CD8-positive, alpha-beta memory T cell (primary cell): ENCODE data around the gene COL4A1. TPM values are rescaled to one million over a fixed set of nuclear protein-coding genes. Genes with fewer than 3 reads are reported as not detected.
"Not testable (repeated sequence)": the region's sequence is repeated elsewhere in the genome, so short reads cannot be mapped to it uniquely, and the experiment has no call there.

ENCODE experiments used
- CTCF ChIA-PET: fragments of 350-600 bp; sonication (Branson Sonifier 250); formaldehyde crosslinking; loops from one replicate; lab custom pipeline; 2021; ENCODE audit warnings: antibody characterized with exemption; lab: Charles Lee
- POLR2A ChIA-PET: fragments of 350-600 bp; sonication (Branson Sonifier 250); formaldehyde crosslinking; loops from one replicate; lab custom pipeline; 2021; ENCODE audit warnings: antibody characterized with exemption; lab: Charles Lee
- DNase-seq, 5 donors: peaks; one replicate each; pipeline versions ENCODE4 v3.0.0 to v3.0.0-alpha.2; 2020 to 2022; ENCODE audit warnings: mixed read lengths in 1 of 5
- H3K27ac ChIP-seq: one replicate; pipeline ENCODE4 v1.7.0; 2013; ENCODE audit warnings: low read depth, mild to moderate bottlenecking, low read length, moderate library complexity
- H3K27me3 ChIP-seq: 2 replicates; pipeline ENCODE4 v1.7.0; 2013; ENCODE audit warnings: low read length, mild to moderate bottlenecking; ENCODE audit not compliant: insufficient read depth, poor library complexity, severe bottlenecking
- H3K36me3 ChIP-seq: 2 replicates; pipeline ENCODE4 v1.7.0; 2013; ENCODE audit warnings: mild to moderate bottlenecking, low read length, moderate library complexity; ENCODE audit not compliant: insufficient read depth
- H3K4me1 ChIP-seq: 2 replicates; pipeline ENCODE4 v1.7.0; 2013; ENCODE audit warnings: mild to moderate bottlenecking, low read length, moderate library complexity; ENCODE audit not compliant: insufficient read depth
- H3K4me3 ChIP-seq: 2 replicates; pipeline ENCODE4 v1.7.0; 2013; ENCODE audit warnings: mild to moderate bottlenecking, low read length
- H3K9me3 ChIP-seq: 2 replicates; pipeline ENCODE4 v1.7.0; 2013; ENCODE audit warnings: mild to moderate bottlenecking, low read length
- H3K27ac Mint-ChIP-seq, 8 donors: one replicate each; pipeline ENCODE4 v1.8.0; 2020 to 2021; ENCODE audit warnings: mixed read lengths in 8 of 8, mild to moderate bottlenecking in 6 of 8, inconsistent platforms in 3 of 8, moderate library complexity in 3 of 8
- H3K27me3 Mint-ChIP-seq, 2 donors: one replicate each; pipeline ENCODE4 v1.8.0; 2020 to 2021; ENCODE audit warnings: mixed read lengths in 2 of 2, mild to moderate bottlenecking in 1 of 2, moderate library complexity in 1 of 2
- H3K36me3 Mint-ChIP-seq, 3 donors: one replicate each; pipeline ENCODE4 v1.8.0; 2020 to 2021; ENCODE audit warnings: mixed read lengths in 3 of 3, inconsistent platforms in 1 of 3, mild to moderate bottlenecking in 1 of 3
- H3K4me1 Mint-ChIP-seq, 3 donors: one replicate each; pipeline ENCODE4 v1.8.0; 2020 to 2021; ENCODE audit warnings: mixed read lengths in 3 of 3, inconsistent platforms in 1 of 3, mild to moderate bottlenecking in 1 of 3
- H3K4me3 Mint-ChIP-seq, 7 donors: one replicate each; pipeline ENCODE4 v1.8.0; 2020 to 2021; ENCODE audit warnings: mixed read lengths in 7 of 7, mild to moderate bottlenecking in 6 of 7, moderate library complexity in 4 of 7, inconsistent platforms in 2 of 7
- H3K9me3 Mint-ChIP-seq, 5 donors: one replicate each; pipeline ENCODE4 v1.8.0; 2020 to 2022; ENCODE audit warnings: mixed read lengths in 5 of 5, mild to moderate bottlenecking in 3 of 5, moderate library complexity in 2 of 5, inconsistent platforms in 1 of 5
- polyA plus RNA-seq: library from polyadenylated mRNA; unstranded; fragments of 300-500 nt; fragmentation: Illumina TruSeq; gene quantifications from one replicate; pipeline ENCODE4 v1.2.3, GENCODE V29; 2021
- total RNA-seq, 2 experiments: library from RNA; stranded (reverse); gene quantifications; one replicate each; pipeline ENCODE4 v1.2.3, GENCODE V29; 2021

Gene COL4A1
- total and polyA plus RNA-seq, 3 experiments from 2014 or later = not detected

- Histone ChIP-seq H3K27ac (no peak overlapping the region), H3K4me1 (no peaks in the 10 kb centered on the region), H3K9me3 (no peaks in the 10 kb centered on the region), H3K27me3 (no peaks in the 10 kb centered on the region), H3K4me3 (no peak overlapping the region), H3K36me3 (no peaks in the 10 kb centered on the region)
- POLR2A ChIA-PET = no interaction called here
- Mint-ChIP-seq H3K27ac (no peak overlapping the region), H3K4me3 (no peak overlapping the region), H3K36me3 (no peaks in the 10 kb centered on the region), H3K9me3 (no peaks in the 10 kb centered on the region), H3K27me3 (peaks cover 23 to 30% of the 10 kb centered on the region in 2 donors), H3K4me1 (peaks cover 0 to 4% (median 0%) of the 10 kb centered on the region in 3 donors)
- CTCF ChIA-PET = no interaction called here
- no peak for DNase-seq
Observed at GRCh38 chr13:110324026-110324749, 17.2 kb upstream of the COL4A1 start.

GRCh38 chr13:110323172-110323891, 16.4 kb upstream of the COL4A1 start:
- H3K9me3 ChIP-seq = no peaks in the 10 kb centered on the region
- ChIA-PET POLR2A (no interaction called here), CTCF (no interaction called here)
- H3K4me3 ChIP-seq = no peak overlapping the region
- no peak for DNase-seq
- H3K4me3 Mint-ChIP-seq = no peak overlapping the region
- no peak overlapping the region for H3K27ac Mint-ChIP-seq
- H3K27me3 ChIP-seq = no peaks in the 10 kb centered on the region
- no peaks in the 10 kb centered on the region for H3K9me3 Mint-ChIP-seq
- no peaks in the 10 kb centered on the region for H3K4me1 ChIP-seq
- H3K36me3 ChIP-seq = no peaks in the 10 kb centered on the region
- H3K27ac ChIP-seq = no peak overlapping the region
- peaks cover 0 to 4% (median 0%) of the 10 kb centered on the region in 3 donors for H3K4me1 Mint-ChIP-seq
- H3K27me3 Mint-ChIP-seq = peaks cover 25 to 35% of the 10 kb centered on the region in 2 donors
- H3K36me3 Mint-ChIP-seq = no peaks in the 10 kb centered on the region

- H3K27me3 Mint-ChIP-seq = peaks cover 29 to 39% of the 10 kb centered on the region in 2 donors
- ChIA-PET CTCF (no interaction called here), POLR2A (no interaction called here)
- no peaks in the 10 kb centered on the region for H3K9me3 Mint-ChIP-seq
- no peak overlapping the region for H3K4me3 Mint-ChIP-seq
- no peak overlapping the region for H3K4me3 ChIP-seq
- no peak for DNase-seq
- no peaks in the 10 kb centered on the region for H3K9me3 ChIP-seq
- no peaks in the 10 kb centered on the region for H3K4me1 ChIP-seq
- H3K27me3 ChIP-seq = no peaks in the 10 kb centered on the region
- no peaks in the 10 kb centered on the region for H3K36me3 ChIP-seq
- no peak overlapping the region for H3K27ac Mint-ChIP-seq
- no peaks in the 10 kb centered on the region for H3K36me3 Mint-ChIP-seq
- H3K27ac ChIP-seq = no peak overlapping the region
- peaks cover 0 to 4% (median 0%) of the 10 kb centered on the region in 3 donors for H3K4me1 Mint-ChIP-seq
Observed at GRCh38 chr13:110322828-110323171, 15.8 kb upstream of the COL4A1 start.

DNA sequence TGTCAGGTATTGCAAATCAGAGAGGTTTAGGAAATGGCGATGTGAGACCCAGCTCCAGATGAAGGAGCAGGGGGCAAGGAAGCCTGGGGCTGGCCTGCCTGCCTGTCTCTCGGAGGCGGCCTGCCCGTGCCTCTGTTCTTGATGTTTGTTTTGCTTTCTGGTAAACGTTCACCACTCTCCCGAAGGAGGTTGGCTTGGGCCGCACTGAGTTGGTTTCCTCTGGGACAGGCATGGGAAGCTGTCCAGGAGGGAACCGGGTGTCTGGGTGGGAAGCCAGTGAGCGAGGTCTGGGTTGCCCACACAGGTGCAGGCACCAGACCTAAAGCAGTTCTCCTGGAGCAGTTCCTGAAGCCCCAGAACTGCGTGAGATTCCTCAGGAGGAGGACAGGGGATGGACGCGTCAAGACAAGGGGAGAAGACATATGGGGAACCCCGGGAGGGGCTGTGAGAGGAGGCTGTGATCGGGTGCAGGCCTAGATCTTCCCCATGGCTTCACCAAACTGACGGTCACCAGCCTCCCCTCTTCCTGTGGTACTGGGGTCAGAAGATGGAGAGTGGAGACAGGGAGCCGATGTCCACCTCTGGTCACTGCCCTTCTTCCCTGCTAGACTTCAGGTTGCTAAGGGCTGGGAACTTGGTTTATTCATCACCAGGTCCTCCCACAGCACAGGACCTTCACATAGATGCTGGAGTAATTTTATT, 15.3 kb upstream of the COL4A1 start:
- CTCF ChIA-PET = no interaction called here
- H3K27me3 Mint-ChIP-seq = peaks cover 26 to 36% of the 10 kb centered on the region in 2 donors

DNA sequence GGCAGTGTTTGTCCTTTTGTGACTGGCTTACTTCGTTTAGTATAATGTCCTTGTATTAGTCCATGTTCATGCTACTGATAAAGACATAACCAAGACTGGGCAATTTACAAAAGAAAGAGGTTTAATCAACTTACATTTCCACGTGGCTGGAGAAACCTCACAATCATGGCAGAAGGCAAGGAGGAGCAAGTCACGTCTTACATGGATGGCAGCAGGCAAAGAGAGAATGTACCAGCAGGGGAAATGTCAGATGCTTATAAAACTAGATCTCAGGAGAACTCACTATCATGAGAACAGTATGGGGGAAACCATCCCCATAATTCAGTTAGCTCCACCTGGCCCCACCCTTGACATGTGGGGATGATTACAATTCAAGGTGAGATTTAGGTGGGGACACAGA, 14.6 kb upstream of the COL4A1 start:
- H3K4me3 ChIP-seq, POLR2A ChIA-PET, H3K27me3 ChIP-seq, H3K27ac ChIP-seq, H3K4me1 Mint-ChIP-seq, DNase-seq, H3K9me3 ChIP-seq, H3K4me1 ChIP-seq, H3K36me3 ChIP-seq, H3K4me3 Mint-ChIP-seq, H3K27ac Mint-ChIP-seq, CTCF ChIA-PET, H3K9me3 Mint-ChIP-seq, H3K36me3 Mint-ChIP-seq: not testable (repeated sequence)
- peaks cover 27 to 32% of the 10 kb centered on the region in 2 donors for H3K27me3 Mint-ChIP-seq

More for the DNA sequence above, 15.3 kb upstream of the COL4A1 start:
- no peak overlapping the region for H3K4me3 Mint-ChIP-seq
- POLR2A ChIA-PET = no interaction called here
- H3K4me1 Mint-ChIP-seq = peaks cover 0 to 4% (median 0%) of the 10 kb centered on the region in 3 donors
- no peaks in the 10 kb centered on the region for H3K36me3 ChIP-seq
- H3K4me1 ChIP-seq = no peaks in the 10 kb centered on the region
- no peaks in the 10 kb centered on the region for H3K9me3 Mint-ChIP-seq
- no peaks in the 10 kb centered on the region for H3K36me3 Mint-ChIP-seq
- DNase-seq = no peak
- no peak overlapping the region for H3K27ac Mint-ChIP-seq
- no peaks in the 10 kb centered on the region for H3K27me3 ChIP-seq
- H3K9me3 ChIP-seq = no peaks in the 10 kb centered on the region
- no peak overlapping the region for H3K27ac ChIP-seq
- no peak overlapping the region for H3K4me3 ChIP-seq

- no peaks in the 10 kb centered on the region for H3K36me3 Mint-ChIP-seq
- Histone ChIP-seq H3K27me3 (no peaks in the 10 kb centered on the region), H3K4me1 (no peaks in the 10 kb centered on the region), H3K36me3 (no peaks in the 10 kb centered on the region), H3K9me3 (no peaks in the 10 kb centered on the region), H3K4me3 (no peak overlapping the region), H3K27ac (no peak overlapping the region)
- no peak overlapping the region for H3K27ac Mint-ChIP-seq
- ChIA-PET CTCF (no interaction called here), POLR2A (no interaction called here)
- no peaks in the 10 kb centered on the region for H3K9me3 Mint-ChIP-seq
- DNase-seq = no peak
- H3K4me1 Mint-ChIP-seq = peaks cover 0 to 4% (median 0%) of the 10 kb centered on the region in 3 donors
- H3K4me3 Mint-ChIP-seq = no peak overlapping the region
- H3K27me3 Mint-ChIP-seq = peaks cover 21 to 29% of the 10 kb centered on the region in 2 donors
Observed at GRCh38 chr13:110320645-110321044, 13.7 kb upstream of the COL4A1 start.

DNA sequence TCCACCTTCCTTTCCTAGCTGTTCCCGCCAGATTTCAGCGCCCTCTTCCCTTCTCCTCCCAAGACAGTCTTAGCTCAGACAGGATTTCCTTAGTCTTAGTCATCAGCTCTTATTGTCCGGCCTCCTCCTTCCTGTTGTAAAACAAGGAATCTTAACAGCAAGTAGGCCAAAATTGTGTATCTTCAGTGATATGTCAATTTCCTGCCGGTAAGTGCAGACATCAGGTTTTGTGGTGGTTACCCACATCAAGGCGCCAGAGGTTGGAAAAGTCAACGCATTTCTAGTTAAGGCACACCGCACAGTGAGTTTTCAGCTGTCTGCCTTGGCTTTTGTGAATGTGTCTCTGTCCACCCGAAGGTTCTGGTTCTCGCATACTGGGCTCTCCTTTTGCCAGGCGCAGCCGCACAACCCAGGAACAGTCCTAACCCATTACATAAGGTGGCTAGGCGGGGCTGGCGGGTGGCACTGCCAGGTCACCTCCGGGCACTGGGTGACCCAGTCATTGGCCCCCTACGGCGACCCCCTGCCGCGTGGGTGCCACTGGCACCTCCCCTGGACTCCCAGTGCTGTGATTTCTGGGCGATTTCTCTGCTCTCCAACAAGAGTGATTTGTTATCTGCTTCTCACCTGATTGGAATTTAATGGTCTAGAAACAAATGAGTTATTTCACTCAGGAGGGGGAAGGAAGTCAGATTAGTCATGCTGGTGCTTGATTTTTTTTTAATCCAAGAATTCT, 13.0 kb upstream of the COL4A1 start:
- Mint-ChIP-seq H3K36me3 (no peaks in the 10 kb centered on the region), H3K27me3 (peaks cover 25 to 28% of the 10 kb centered on the region in 2 donors), H3K4me3 (no peak overlapping the region), H3K27ac (peak overlapping the region in 1 of 8 donors; percentile 26), H3K4me1 (peaks cover 0 to 4% (median 0%) of the 10 kb centered on the region in 3 donors), H3K9me3 (no peaks in the 10 kb centered on the region)
- no peaks in the 10 kb centered on the region for H3K27me3 ChIP-seq
- no peak overlapping the region for H3K4me3 ChIP-seq
- DNase-seq = no peak
- H3K36me3 ChIP-seq = no peaks in the 10 kb centered on the region
- H3K27ac ChIP-seq = no peak overlapping the region
- ChIA-PET CTCF (no interaction called here), POLR2A (no interaction called here)
- H3K4me1 ChIP-seq = no peaks in the 10 kb centered on the region
- no peaks in the 10 kb centered on the region for H3K9me3 ChIP-seq
